HG02642 (cell line): ENCODE measurements around the gene PHC2.

Experiments used
- ATAC-seq: cut with Tn5 transposase; IDR thresholded peaks from one replicate; pipeline ENCODE4 v1.9.1; 2021; ENCODE audit warnings: mild to moderate bottlenecking; ENCODE audit not compliant: unreplicated experiment, poor library complexity

The PHC2 gene

DNA sequence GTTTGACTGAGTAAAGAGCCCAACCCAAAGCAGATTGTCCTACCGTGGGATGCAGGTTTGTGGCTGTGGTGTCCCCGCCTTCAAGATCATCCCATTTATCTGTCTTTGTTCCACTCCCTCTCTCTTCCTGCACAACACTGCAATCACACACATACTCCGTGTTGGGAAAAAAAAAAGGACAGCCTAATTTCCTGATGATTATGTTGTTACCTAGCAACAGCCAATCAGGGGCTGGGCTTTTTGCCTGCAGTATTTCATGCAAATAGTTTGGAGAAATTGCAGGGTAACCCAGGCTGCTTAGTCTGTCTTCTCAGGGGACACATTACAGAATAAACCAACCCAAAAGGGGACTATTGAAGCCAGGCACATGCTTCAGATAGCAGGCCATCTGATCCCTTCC, 38.3 kb downstream of the PHC2 start:
- no peak for ATAC-seq

DNA sequence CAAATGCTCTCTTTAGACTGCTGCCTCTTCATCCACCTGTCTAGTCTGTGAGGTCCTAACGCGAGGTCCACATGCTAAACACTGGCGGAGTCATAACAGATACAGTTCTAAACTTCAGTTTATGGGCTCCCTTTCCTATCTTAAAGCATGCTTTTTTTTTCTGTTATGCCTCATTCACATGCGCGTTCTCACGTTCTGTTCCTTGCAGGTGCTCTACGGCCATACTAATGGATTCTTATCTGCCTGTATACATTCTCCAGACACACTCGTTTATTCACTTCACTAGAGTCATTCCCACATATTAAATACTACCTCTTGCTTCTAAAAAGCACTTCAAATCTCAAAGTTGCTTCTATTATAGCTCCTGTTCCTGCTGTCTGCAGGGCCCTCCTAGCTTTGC, 38.7 kb downstream of the PHC2 start:
- ATAC-seq = no peak

DNA sequence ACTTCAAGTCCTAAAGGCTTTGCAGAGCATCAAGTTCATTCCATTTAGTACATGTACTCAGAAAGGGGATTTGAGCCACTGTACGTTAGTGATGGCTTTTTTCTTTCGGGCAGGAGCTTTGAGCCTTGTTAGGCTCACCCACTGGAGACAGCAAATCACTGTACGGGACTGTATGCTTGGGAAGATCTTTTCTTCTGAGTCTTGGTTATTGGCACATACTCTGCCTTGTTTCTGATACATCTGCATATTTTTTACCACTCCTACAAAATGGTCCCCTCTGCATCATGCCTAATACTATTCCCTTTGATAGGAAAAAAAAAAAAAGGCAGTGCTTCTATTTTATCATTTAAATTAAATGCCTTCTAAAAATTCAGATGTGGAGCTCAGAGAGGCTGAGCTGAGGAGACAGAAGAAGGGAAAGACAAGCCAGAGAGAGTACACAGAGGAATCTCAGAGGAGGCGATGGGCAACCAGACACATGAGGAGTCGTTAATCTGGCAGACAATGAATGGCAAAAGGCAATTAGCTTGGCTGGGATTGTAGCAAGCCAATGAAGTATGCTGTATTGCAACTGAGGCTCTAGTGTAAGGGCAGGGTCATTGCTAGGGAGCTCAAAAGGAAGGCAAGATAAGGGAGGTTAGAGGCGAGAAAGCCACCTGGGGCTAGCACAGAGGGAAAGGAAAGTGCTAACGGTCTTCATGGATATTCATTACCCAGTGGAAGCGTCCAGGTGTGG, 39.4 kb downstream of the PHC2 start:
- ATAC-seq = no peak

DNA sequence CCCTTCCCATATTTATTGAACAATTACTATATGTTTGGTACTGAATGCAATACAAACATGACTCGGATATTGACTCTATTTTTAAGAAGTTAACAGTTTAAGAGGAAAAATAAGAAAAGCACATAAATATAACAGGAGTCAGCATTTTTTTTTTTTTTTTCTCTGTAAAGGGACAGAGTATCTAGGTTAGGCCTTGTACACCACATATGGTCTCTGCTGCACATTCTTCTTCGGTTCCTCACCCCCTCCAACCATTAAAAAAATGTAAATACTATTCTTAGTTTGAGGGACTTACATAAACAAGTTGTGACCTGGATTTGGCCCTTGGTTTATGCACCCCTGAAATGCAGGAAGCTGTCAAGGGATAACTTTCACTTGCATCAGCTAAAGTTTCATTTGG, 40.4 kb downstream of the PHC2 start:
- ATAC-seq = no peak

DNA sequence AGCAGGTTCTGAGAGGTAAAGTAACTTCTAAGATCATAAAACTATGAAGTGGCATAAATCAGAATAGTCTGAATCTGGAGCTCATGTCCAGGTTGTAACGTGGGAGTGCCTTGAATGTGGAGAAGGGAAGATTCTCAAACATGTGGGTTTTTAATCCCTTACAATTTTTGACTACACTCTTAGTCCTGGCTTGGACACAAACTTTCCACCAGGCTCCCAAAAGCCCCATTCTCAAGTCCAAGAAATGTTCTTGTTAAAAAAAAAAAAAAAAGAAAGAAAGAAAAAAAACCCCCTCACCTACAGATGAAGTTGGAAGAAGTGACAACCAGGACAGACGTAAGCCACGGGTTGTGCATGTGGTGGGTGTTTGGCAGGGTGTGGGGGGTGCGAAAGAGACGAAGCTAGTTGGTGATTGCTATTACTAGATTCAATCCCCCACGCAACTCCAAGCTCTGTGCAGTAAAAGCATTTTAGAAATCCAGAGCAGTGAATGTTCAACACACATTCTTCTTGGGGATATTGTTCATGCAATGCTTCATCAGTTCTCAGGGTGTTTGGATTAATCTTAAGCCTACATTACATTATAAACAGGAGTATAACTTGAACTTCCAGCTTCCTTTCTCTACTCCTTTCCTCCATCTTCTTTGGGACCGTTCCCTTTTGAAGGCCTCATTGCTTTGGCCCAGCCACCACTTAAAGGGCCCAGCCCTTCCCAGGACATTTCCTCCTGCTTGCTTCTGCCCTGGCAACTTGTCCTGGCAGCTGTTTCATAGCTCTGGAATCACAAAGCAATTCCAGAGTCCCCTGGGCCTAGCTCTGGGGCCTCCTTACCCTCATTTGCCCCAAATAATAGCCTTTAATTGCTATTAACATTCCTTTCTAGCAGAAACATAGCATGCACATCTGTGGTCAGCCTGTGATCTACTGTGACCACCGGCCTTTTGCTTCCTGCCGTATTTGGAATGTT, 41.8 kb downstream of the PHC2 start:
- ATAC-seq = no peak

DNA sequence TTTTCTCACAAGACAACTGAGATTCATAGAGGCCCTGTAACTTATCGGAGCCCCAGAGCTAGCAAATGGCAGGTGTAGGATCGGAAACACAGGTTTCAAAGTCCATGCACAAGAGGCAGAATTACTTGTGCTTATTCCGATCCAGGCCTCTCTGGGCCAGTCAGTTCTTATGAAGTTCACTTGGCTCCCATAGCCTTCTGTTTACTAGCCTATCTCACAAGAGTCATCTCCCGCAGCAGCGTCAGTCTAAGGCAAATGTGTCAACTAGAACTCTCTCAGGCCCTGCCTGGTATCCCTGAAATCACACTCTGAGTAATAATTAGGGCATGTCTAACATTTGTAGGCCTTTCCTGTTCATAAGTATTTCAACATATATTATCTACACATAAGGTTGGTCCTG, 43.3 kb downstream of the PHC2 start:
- no peak for ATAC-seq

DNA sequence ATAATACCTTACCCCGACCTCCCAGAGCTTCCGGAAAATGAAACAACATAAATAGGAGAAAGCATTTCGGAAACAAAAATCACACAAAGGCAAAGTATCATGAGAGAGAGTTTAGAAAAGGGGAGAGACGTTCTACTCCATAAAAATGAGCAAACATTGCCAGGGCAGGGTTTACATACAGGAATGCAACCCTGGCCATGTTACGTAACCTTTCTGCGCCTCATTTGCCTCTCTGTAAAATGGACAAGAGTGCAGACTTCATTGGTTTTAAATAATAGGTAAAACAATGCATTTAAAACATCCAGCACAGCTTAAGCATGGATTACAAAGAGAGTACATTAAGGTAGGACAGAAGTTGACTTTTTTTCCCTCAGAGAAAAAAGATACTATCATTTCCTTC, 45.6 kb downstream of the PHC2 start:
- no peak for ATAC-seq

DNA sequence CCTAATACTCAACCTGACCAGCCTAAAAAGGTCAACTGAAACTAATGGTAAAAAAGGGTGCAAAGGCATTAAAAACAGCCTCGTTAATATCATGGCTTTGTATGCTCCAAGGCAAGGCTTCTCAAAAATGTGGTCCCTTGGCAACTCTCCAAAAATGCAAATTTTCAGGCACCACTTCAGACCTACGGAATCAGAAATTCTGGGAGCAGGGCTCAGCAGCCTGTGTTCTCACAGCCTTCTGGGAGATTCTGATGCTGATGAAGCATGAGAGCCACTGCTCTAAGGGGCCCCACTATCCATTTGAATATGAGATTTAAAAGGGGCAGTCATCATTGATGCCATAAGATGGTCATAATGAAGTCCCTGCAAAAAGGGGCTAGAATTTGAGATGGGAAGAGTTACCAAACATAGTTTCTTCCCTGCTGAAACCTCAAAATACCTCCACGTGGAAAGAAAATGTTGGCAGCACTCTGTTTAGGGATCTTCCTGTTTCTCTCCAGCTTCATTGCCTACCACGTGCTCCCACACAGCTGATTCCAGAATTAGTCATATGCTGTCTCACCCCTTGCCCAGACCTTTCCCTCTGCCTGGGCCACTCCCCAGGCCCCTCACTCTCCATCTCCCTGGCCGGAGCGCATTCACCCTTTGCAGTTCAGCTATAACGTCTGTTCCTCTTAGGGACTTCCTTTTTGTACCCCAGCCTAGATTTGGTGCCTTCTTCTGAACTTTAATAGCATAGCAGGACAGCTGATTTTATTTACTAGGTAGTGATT, 46.7 kb downstream of the PHC2 start:
- no peak for ATAC-seq

DNA sequence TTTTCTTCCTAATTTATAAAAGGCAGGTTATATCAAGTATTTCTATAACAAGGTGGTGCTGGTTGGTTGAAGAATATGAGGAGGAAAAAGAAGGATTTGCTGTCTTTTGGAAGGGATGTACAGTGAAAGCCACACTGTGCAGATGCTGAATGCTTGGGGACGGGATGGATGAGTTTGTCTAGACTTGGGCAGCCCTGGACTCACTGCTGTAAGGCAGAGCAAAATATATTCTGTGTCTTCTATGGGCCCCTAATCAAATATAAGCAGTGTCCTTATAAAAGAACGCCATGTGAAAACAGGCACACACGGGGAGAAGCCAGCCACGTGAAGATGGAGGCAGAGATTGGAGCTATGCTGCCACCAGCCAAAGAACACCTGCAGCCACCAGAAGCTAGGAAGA, 47.4 kb downstream of the PHC2 start:
- ATAC-seq = no peak

DNA sequence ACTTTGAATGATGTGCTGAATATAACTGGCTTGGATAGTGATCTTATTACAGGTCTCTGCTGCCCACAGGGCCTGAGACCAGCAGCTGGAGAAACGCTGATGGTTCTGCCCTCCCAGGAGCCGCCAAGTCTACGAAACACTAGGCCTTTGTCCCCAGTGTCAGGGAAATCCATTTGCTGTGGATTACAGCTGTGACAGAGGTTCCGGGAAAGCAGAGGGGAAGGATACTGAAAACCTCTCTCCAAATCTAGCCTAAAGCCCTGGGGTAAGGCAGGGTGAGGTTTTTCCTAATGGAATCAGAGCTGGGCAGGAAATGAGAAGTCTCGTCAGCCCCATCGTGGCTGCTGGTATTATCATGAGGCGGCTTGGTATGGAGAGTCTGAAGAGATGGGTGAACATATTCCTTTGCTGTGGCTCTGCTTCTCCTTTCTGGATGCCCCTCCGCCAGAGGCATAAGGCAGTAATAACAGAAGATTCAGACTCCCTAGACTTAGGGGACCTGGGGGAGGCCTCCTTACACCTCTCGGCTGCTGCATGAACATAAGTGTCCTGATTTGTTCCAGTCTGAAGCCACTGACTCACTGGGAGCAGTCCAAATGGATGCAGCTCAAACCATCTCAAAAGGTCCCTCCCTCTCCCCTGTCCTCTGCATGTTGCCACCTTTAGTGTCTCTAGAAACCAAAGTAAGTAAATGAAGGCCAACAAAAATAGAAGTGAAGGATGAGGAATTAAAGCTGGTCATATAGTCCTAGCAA, 48.1 kb downstream of the PHC2 start:
- ATAC-seq = no peak

DNA sequence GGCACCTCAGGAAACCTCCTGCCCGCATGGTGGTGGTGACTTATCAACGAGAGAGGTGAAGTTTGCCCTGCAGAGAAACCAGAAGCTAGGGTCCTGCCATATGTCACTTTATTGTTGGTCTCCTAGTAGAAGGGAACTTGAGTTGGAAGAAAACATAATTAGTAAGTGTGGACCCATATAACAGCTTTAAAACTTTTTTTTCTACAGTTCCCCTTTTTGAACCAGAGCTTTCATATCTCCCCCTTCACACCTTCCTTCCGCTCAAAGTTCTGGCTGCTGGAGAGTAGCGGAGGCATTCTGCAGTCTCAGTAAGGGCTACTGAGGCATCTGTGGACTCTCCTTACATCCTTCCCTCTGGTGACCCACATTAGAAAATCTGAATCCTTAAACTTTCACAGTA, 48.9 kb downstream of the PHC2 start:
- ATAC-seq = no peak

DNA sequence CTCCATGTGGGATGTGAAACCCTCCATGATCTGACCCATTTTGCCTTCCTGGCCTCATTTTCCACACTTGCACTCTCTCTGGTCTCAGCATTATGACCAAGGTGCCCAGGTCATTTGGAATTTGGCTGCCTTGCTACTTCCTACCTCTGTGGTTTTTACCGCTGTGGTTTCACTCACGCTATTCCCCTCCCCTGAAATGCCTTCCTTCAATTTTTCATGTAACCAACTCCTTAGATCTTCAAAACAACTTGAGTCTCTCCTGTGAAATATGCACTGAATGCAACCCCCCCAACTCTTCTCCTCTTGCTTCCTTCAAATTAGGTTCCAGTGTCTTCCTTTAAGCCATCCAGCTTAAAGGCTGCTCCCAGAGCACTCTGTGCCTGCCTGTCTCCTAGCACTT, 50.1 kb downstream of the PHC2 start:
- ATAC-seq = no peak

DNA sequence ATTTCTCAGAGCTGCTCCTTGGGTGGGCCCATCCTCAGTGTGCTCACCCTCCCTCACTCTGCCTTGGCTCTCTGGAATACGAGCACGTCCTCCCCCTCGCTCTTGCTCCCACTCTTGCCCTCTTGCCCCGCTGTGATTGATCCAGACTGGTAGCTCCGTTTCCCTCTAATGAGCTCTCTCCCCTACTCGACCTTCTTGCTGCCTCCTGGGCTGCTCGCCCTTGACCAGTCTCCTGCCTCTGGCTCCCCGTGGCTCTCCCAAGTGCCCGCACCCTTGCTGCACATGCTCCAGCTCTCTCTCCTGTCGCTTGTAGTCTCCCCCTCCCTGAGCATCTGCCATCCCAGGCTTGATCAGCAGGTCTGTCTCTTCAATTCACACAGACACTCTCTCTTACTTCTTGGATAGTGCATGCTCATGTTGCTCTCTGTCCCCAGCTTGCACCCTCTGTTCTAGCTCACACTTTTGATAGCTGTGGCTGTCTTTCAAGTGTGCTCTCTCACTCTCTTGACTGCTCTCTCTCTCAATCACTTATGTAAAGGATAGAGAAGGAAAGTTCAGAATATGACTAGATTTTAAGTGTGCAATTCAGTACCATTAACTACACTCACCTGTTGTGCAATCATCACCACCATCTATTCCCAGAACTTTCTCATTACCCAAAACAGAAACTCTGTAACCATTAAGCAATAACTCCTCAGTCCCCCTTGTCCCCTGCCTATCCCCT, 51.1 kb downstream of the PHC2 start:
- ATAC-seq = no peak

DNA sequence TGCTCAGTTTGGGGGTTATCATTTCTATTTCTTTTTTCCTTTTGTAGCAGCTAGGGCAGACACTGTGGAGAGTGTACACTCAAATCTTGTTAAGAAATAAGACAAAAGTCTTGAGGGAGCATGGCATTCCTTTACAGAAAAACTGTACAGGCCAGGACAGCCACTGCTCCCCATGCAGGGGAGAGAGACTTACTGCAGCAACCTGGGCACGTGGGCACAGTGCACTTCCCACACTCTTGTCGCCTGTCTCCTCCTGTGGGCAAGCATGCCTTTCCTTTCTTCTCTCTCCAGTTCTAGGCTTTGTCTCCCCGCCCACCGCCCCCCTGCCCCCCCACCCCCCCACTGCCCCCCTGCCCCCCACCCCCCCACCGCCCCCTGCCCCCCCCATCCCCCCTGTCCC, 51.9 kb downstream of the PHC2 start:
- no peak for ATAC-seq

DNA sequence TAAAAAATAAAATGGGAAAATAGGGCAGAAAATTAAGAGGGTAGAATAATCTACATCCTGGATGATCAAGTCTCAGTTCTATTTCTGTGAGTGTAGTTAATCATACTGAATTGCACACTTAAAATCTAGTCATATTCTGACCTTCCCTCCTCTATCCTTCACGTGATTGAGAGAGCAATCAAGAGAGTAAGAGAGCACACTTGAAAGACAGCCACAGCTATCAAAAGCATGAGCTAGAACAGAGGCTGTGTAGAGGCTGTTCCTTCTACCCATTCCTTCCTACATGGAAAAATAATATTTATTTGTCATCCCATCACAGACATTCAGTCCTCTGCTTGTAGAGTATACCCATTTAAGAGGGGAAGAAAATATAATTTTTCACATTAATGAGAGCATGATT, 52.4 kb downstream of the PHC2 start:
- no peak for ATAC-seq

DNA sequence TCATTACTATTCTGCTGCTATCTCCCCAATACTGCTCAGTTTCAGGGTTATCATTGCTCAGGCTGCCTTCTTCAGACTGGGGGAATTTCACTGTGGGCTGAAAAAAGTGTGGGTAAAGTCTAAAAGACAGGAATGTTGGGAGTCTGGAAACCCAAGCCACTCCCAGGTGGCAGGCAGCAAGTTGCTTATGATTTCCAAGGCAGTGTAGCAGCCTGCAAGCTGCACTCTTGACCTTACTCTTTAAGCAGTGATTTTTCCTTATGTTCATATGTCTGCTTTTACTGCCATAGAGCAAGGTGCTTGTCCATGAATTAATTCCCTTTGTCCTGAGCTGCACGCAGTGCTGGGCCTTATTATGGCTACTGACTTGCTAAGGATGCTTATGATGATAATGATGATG, 53.1 kb downstream of the PHC2 start:
- ATAC-seq = no peak

DNA sequence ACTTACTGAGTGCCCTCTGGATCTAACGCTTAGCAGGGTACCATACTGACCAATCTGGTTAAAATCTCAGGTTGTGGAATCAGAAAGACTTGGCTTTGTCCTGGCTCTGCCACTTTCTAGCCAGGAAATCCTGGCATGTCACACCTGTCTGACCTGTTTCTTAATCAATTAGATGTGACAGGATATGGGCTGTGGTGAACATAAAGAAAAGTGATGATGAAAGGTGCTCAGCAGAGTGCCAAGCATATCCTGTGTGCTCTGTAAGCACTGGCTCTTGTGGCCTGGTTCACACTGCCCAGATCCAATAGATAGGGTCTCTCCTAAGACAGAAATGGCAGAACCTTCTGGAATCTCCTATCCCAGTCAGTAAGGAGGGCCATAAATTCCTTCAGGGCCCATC, 53.9 kb downstream of the PHC2 start:
- ATAC-seq = no peak

DNA sequence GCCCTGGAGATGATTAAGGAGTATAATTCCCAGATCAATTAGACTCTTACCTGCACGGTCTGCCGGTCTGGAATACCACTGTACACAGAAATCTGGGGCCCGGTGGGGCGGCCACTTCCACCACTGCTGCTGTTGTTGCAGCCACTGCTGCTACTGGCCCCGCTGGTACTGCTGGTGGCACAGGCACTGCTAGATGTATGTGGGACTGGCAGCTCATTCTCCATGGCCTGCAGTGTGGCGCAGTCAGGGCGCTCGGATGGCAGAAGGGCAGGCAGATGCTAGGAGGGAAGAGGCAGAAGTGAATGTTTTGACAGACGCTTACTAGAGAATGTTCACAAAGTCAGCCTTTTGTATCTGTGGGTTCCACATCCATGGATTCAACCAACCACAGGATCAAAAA, 55.6 kb downstream of the PHC2 start:
- ATAC-seq = no peak

DNA sequence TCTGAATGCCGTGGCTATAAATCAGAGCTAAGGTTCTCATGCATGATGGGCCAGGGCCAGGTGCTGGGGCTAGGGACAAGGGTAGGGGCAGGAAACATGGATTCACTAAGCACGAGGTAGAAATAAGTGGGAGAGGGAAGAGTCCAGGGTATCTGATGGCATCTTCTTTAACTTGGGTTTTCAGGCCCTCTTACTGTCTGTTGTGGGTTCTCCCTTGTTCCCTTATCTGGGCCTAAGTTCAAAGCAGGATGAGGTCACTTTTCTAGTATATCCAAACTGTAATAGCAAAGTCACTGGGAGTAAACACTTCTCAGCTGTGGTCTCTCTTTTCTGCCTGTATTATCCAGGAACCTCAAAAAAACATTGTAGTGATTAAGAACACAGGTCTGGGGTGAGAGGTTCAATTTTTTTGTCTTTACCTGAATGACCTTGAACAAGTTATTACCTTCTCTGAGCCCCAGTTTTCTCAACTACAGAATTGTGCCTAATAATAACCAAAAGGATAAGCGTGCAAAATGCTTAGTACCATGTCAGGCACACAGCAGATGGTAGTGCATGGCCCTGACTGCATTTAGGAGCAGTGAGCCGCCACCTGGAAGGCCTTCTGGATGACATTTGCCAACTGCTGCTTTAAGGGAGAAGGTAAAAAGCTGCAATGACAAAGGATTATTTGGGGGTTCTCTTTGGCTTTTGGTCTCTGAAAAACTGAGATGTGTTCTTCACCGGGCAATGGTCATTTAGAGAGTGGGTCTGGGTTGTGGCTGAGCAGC, 56.4 kb downstream of the PHC2 start:
- no peak for ATAC-seq
